ENCODE data around the gene PHAF1.

The PHAF1 gene

GRCh38 chr16:67164599-67165061 lies 54.9 kb downstream of the PHAF1 start, which contains the start of gene HSF4:
Gene HSF4, plus strand, starts transcription at chr16:67164745. Its CDS starts 67 bp downstream, at chr16:67164812.
- DNase-seq, result peak; percentile 52

- no peak for DNase-seq
Measured at GRCh38 chr16:67165121-67166078, 55.7 kb downstream of the PHAF1 start.

- no peak for DNase-seq
Measured at GRCh38 chr16:67166110-67166547, 56.4 kb downstream of the PHAF1 start.

DNA sequence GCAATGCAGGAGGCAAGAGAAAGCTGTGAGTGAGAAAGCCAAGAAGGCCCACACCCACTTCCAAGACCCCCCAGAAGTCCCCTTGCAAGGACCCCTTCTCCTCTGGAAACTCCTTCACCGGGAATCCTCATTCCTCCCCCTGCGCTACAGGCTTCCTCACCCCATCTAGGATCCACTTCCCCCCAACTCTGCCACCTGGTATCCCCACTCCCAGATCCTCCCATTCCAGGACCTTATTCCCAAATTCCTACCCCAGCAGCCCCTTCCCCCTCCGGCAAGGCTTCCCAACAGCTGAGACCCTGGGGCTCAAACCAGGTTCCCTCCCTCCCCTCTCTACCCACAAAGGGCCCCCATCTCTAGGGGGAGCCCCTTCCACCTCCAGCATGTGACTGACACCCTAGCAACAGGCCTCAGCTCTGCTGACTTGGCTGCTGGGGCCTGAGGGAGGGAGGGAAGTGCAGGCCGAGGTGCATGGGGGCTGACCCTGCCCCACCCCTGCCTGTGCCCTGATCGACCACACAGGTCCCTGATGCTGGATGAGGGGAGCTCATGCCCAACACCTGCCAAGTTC lies 56.9 kb downstream of the PHAF1 start:
- DNase-seq, result no peak

GRCh38 chr16:67167588-67167987 lies 57.8 kb downstream of the PHAF1 start:
- no peak for DNase-seq

DNA sequence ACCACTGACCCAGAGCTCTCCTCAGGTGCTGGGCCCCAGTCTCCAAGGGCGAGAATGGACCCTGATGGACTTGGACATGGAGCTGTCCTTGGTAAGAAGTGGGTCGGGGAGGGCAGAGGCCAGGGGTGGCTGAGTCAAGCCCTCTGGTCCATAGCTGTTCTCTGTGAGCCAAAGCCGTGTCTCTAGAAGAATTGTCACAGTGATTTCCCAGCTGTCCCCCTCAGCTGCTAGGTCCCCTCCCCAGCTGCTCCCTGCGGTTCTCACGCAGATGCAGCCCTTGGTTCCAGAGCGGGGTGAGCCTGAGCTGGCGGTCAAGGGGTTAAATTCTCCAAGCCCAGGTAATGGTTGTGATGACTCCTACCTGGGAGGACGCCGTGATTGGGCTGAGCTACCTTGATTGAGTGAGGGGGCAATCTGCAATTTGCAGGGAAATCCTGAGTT lies 59.3 kb downstream of the PHAF1 start:
- DNase-seq, result no peak

GRCh38 chr16:67169642-67170167 lies 60.0 kb downstream of the PHAF1 start:
- DNase-seq, result peak; percentile 17

DNA sequence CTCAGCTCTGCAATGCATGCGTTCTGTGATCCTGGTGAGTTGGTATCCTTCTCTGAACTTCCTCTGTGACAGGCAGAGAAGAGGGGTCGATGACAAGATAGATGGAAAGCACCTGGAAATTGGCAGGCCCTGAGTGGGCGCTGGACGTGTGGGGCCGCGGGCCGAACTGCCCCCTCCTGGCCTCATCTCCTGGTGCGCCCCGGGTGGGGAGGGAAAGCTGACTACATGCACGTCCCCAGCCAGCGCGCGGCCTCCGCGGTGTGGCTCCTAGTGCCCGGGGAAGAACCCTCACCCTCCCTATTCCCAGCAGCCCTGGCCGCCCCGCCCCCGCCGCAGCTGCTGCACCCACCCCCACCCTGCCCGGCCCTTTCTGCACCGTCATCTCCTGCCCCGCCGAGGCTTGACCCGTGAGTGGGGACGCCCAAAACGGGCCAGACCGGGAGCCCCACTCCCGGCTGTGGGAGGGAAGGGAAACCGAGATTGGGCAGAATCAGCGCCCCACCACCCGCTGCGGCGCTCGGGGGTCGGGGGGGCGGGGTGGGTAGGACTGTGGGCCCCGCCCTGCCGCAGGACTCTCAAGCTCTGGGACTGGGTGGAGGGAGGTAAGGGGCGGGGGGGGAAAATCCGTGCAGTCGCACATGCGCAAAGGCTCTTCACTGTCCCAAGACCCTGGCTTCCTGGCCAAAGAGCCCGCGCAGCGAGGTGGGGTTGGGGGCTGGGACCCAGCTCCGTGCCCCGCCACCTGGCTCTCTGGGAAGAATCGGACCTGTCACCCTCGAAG lies 60.6 kb downstream of the PHAF1 start, which contains the start of gene NOL3:
NOL3 (plus strand) TSS at position 371 of the 781 bp plus-strand sequence.
- DNase-seq, result peak; percentile 53

DNA sequence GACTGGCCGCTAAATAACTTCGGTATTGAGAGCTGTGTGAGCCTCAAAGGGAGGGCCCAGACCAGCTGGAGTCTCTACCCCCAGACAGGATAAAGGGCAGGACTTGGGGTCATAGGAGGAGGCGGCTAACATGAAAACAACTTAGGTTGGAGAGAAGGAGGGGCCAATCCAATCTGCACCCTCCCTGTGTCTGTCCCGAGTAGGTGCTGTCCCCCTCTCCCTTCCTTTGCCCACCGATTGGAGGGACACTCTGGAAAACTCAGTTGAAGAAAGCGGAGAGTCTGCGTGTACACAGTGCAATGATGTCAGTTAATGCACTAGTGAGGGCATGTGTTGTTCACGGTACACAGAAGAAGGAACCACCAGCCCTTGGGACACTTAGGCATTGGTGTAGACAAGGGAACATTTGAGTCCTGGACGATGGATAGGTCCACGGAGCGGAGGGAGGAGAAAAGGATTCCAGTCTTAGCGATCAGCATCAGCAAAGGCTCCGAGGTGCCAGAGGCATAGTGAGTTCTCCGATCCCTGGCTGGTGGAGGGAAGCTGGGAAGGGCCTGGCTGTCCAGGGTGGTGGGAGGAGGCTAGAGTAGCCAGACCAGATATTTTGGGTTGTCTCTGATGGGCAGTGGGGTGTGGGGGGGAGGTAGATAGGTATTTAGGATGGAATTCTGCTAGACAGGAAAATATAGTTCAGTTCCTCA lies 61.4 kb downstream of the PHAF1 start:
- no peak for DNase-seq

- DNase-seq, result no peak
Measured at GRCh38 chr16:67173323-67173722, 63.6 kb downstream of the PHAF1 start.

GRCh38 chr16:67173808-67174705 lies 64.3 kb downstream of the PHAF1 start:
- peak; percentile 81 for DNase-seq

GRCh38 chr16:67174706-67175231 lies 65.0 kb downstream of the PHAF1 start:
- DNase-seq, result no peak

GRCh38 chr16:67176662-67177061 lies 66.9 kb downstream of the PHAF1 start:
- no peak for DNase-seq

DNA sequence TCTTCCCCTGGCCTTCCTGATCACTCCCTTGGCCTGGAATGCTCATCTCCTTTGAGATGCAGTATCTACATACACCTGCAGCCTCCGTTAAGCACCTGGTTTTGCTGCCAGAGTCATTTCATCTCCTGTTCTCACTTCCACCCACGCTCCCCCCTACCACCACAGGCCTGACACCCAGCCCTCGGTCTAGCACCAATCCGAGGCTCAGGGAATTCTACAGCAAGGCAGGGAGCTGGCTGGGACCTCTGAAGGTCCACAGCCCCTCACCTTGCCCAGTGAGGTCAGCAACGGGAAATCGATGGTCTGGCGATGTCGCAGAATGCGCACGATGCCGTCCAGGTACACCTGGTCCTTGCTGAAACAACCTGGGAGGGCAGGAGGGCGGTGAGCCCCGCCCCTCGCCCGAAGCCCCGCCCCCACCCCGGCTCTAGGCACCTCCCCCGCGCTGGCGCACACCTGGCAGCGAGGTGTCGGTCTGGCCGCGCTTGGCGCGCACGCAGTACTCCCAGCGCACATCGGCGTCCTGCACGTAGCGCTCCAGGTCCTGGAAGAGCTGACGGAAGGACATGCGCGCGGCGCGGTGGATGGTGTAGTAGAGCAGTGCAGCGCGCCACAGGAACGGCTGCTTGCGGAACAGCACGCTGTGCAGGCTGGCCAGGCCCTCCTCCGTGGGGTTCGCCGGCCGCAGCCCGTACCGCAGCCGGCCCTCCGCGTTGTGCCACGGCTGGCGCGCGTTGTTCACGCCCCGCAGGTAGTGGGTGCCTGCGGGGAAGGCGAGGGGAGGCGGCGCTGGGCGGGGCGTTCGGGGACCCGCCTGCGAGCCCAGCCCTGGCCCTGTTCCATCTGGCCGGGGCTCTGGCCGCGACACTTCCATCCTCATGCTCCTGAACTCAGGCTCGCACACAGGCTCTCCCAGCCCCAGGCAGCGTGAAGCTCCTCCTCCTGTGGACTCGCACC lies 68.3 kb downstream of the PHAF1 start:
- no peak for DNase-seq

DNA sequence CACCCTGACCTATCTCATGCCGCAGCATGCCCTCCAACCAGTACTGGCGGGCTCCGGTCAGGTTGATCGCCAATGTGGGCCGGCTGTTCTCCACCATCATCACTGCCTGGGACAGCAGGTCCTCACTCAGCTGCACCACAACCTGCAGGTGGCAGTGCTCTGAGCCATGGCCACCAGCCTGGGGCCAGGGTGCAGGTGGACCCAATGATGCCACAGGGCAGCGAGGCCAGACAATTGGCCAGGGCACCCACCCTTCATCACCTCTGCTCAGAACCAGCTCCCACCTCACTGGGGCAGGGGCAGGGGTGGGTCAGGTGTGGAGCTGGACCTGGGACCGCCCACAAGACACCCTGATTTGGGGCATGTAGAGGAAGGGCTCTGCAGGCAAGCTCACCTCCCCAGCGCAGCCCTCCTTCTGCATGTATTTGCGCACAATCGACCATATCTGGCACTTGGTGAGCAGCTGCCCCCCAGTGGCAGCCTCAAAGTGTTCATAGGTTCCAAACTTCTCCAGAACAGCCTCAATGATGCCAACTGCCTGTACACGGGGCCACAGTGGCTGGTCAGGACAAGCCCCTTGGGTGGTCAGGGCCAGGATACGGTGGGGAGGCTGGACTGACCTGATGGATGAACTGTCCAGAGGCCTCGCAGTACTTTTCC lies 69.8 kb downstream of the PHAF1 start:
- no peak for DNase-seq

- DNase-seq, result no peak
Measured at GRCh38 chr16:67180166-67180565, 70.4 kb downstream of the PHAF1 start.

DNA sequence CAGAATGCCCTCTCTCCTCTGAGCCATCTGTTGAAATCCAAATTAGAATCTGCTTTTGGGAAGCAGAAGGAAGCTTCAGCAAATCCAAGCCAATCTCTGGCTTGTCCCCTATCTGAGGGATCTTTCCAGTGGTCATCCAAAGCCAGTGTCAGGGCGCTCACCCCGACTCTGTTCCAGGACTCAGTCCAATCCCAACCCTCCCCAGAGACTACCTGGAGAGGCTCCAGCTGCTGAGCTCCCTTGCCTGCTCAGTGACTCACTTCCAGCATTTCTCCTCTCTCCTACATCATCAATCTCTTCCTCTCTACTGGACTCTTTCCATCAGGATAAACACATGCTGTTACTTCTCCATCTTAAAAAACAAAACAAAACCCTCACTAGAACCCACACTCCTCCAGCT lies 71.6 kb downstream of the PHAF1 start:
- no peak for DNase-seq

- DNase-seq, result no peak
Measured at GRCh38 chr16:67182288-67182687, 72.5 kb downstream of the PHAF1 start.

- DNase-seq, result no peak
Measured at GRCh38 chr16:67183284-67183626, 73.5 kb downstream of the PHAF1 start.
